ENCODE data around the gene TMEM145. TPM values are rescaled to one million over a fixed set of nuclear protein-coding genes. Genes with fewer than 3 reads are reported as not detected.

Gene TMEM145
- total RNA-seq, 6 experiments from 2014 or later = 0.12 to 0.47 (median 0.34) TPM

- Mint-ChIP-seq H3K4me1 (ENCODE audit: low read depth) (peaks cover 26% of the 10 kb centered on the region), H3K9me3 (no peaks in the 10 kb centered on the region), H3K27ac (no peak overlapping the region), H3K4me3 (no peak overlapping the region; the same call in 1 of the 2 replicates), H3K27me3 (ENCODE audit: insufficient read depth) (peaks cover 5% of the 10 kb centered on the region), H3K36me3 (ENCODE audit: low read depth) (peaks cover 7% of the 10 kb centered on the region)
- no peak for DNase-seq
- TF ChIP-seq CTCF (IDR thresholded peaks at IDR 0.05) = no peak
These were observed 43.4 kb upstream of the TMEM145 start for GRCh38 chr19:42269478-42270345.

GRCh38 chr19:42270346-42271044, 42.6 kb upstream of the TMEM145 start:
- Mint-ChIP-seq H3K9me3 (no peaks in the 10 kb centered on the region), H3K36me3 (ENCODE audit: low read depth) (peaks cover 13% of the 10 kb centered on the region), H3K27me3 (ENCODE audit: insufficient read depth) (peaks cover 5% of the 10 kb centered on the region), H3K27ac (no peak overlapping the region), H3K4me3 (no peak overlapping the region; the same call in 1 of the 2 replicates), H3K4me1 (ENCODE audit: low read depth) (peaks cover 32% of the 10 kb centered on the region)
- DNase-seq = peak; percentile 82
- TF ChIP-seq CTCF (IDR thresholded peaks at IDR 0.05) = 0 out of 2 replicates have a peak, but pooled peaks have one; percentile 5

GRCh38 chr19:42271045-42271419, 42.1 kb upstream of the TMEM145 start:
- H3K4me3 Mint-ChIP-seq = no peak overlapping the region; the same call in 1 of the 2 replicates

GRCh38 chr19:42271861-42272534, 41.1 kb upstream of the TMEM145 start:
- peaks cover 5% of the 10 kb centered on the region for H3K27me3 Mint-ChIP-seq (ENCODE audit: insufficient read depth)
- H3K4me1 Mint-ChIP-seq (ENCODE audit: low read depth) = peaks cover 46% of the 10 kb centered on the region

More at GRCh38 chr19:42271045-42271419, 42.1 kb upstream of the TMEM145 start:
- no peak for DNase-seq
- H3K4me1 Mint-ChIP-seq (ENCODE audit: low read depth) = peaks cover 36% of the 10 kb centered on the region
- no peaks in the 10 kb centered on the region for H3K9me3 Mint-ChIP-seq
- TF ChIP-seq CTCF (IDR thresholded peaks at IDR 0.05) = no peak
- no peak overlapping the region for H3K27ac Mint-ChIP-seq
- H3K36me3 Mint-ChIP-seq (ENCODE audit: low read depth) = peaks cover 16% of the 10 kb centered on the region
- H3K27me3 Mint-ChIP-seq (ENCODE audit: insufficient read depth) = peaks cover 5% of the 10 kb centered on the region

More at GRCh38 chr19:42271861-42272534, 41.1 kb upstream of the TMEM145 start:
- Mint-ChIP-seq H3K27ac (no peak overlapping the region), H3K4me3 (no peak overlapping the region), H3K36me3 (ENCODE audit: low read depth) (peaks cover 19% of the 10 kb centered on the region), H3K9me3 (no peaks in the 10 kb centered on the region)
- TF ChIP-seq CTCF (IDR thresholded peaks at IDR 0.05) = no peak
- DNase-seq = no peak

All from HFFc6 (cell line).